NB4 (cell line): ENCODE data around the gene BPGM.

Experiments
- MYC ChIP-seq: IDR thresholded peaks from 2 replicates; pipeline ENCODE4 v1.6.1; 2011; ENCODE audit warnings: low read depth, low read length
- POLR2A ChIP-seq: IDR thresholded peaks from 2 replicates; pipeline ENCODE4 v1.6.1; 2011; ENCODE audit warnings: mild to moderate bottlenecking; ENCODE audit not compliant: insufficient read length; ENCODE audit errors: extremely low read depth
- TF ChIP-seq, protein P1 (sequence below): IDR thresholded peaks from one replicate; pipeline ENCODE4 v1.5.1; 2012; ENCODE audit warnings: low read depth, low read length
- TF ChIP-seq, protein P2 (sequence below): IDR thresholded peaks from 2 replicates; pipeline ENCODE4 v1.6.1; 2011; ENCODE audit warnings: low read depth, low read length

DNA sequence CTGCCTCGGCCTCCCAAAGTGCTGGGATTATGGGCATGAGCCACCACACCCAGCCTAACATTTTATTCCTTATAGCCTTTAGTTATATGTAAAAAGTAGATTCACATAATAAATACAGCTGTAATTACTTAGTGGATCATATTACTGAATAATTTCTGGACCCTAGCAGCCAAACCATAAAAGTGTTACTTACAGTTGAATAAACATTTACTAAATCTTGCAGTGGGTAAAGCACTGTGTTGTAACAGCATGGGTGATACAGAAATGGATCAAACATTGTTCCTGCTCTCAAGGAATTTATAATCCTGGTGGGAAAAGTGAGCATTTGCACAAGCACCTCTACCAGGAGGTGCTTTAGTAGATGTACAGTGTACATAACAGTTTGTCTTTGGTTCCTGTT, 25.0 kb downstream of the BPGM start:
- TF ChIP-seq, protein P1, sequence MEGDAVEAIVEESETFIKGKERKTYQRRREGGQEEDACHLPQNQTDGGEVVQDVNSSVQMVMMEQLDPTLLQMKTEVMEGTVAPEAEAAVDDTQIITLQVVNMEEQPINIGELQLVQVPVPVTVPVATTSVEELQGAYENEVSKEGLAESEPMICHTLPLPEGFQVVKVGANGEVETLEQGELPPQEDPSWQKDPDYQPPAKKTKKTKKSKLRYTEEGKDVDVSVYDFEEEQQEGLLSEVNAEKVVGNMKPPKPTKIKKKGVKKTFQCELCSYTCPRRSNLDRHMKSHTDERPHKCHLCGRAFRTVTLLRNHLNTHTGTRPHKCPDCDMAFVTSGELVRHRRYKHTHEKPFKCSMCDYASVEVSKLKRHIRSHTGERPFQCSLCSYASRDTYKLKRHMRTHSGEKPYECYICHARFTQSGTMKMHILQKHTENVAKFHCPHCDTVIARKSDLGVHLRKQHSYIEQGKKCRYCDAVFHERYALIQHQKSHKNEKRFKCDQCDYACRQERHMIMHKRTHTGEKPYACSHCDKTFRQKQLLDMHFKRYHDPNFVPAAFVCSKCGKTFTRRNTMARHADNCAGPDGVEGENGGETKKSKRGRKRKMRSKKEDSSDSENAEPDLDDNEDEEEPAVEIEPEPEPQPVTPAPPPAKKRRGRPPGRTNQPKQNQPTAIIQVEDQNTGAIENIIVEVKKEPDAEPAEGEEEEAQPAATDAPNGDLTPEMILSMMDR: no peak
- TF ChIP-seq POLR2A: no peak
- TF ChIP-seq MYC: no peak
- TF ChIP-seq, protein P2, sequence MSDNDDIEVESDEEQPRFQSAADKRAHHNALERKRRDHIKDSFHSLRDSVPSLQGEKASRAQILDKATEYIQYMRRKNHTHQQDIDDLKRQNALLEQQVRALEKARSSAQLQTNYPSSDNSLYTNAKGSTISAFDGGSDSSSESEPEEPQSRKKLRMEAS: no peak
